CD4-positive, alpha-beta T cell treated with Interleukin-12 subunit alpha and Interleukin-12 subunit beta, for 1 hour (primary cell): Measurements from ENCODE around the gene CHST11.
A peak's percentile ranks its signal among the peaks of the same experiment; 100 is the strongest.

ENCODE experiments used
- DNase-seq: peaks from one replicate; pipeline ENCODE4 v3.0.0-alpha.2; 2020

Gene CHST11

DNA sequence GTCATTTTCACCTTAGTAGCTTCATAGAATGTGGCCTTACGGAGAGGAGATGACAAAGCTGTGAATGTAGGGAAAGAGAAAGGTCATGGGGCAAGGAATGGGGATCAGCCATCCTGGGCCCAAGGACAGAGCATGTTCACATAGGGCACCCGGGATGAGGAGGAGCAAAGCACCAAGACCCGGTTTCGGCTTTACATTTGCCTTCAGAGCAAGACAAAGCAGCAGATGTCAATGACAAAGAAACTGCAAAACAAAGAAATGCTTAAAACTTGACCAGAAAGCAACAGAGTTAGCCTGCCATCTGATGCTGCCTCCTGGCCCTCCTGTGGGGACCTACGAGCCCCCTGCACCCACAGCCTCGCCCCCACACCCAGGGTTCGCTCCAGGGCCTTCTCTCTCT is 252.1 kb downstream of the CHST11 start:
- no peak for DNase-seq

GRCh38 chr12:104709692-104710435 is 253.1 kb downstream of the CHST11 start:
- no peak for DNase-seq

- no peak for DNase-seq
Observed at GRCh38 chr12:104710940-104711689, 254.4 kb downstream of the CHST11 start.

GRCh38 chr12:104712477-104712876 is 255.7 kb downstream of the CHST11 start:
- DNase-seq = no peak

DNA sequence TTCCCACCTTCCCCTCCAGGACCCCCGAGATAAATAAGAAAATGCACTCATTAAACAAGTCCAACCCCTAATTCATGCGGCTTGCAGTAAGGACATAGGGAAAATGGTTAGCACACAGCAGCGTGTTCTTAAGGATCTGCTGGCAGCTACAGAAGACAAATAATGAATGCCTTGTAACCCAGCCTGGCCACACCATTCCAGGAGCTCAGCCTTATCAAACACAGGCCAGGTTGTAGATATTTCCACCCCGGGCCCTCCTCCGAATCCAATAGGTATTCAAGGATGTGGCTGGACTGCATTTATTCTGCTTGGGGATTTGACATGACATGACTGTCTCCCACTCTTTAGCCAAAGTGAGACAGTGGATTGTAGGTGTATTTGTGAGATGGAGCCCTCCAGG is 256.2 kb downstream of the CHST11 start:
- DNase-seq = no peak

GRCh38 chr12:104713444-104713843 is 256.7 kb downstream of the CHST11 start:
- no peak for DNase-seq

GRCh38 chr12:104714369-104714768 is 257.6 kb downstream of the CHST11 start:
- no peak for DNase-seq

DNA sequence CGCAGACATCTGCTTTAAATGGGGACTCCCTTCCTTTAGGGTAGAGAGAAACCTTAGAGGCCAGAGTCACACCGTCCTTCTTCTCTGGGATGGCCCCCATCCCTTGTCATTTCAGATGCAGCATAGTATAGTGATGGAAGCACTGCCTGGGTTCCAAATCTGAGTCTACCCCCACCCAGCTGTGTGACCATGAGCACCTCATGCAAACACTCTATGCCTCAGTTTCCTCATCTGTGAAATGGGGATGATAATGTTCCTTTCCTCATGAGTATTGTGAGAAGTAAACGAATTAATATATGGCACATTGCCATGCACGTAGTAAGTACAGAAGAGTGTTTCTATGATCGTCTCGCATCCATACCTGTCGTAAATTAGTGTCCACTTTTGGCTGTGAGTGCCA is 259.4 kb downstream of the CHST11 start:
- DNase-seq = no peak

DNA sequence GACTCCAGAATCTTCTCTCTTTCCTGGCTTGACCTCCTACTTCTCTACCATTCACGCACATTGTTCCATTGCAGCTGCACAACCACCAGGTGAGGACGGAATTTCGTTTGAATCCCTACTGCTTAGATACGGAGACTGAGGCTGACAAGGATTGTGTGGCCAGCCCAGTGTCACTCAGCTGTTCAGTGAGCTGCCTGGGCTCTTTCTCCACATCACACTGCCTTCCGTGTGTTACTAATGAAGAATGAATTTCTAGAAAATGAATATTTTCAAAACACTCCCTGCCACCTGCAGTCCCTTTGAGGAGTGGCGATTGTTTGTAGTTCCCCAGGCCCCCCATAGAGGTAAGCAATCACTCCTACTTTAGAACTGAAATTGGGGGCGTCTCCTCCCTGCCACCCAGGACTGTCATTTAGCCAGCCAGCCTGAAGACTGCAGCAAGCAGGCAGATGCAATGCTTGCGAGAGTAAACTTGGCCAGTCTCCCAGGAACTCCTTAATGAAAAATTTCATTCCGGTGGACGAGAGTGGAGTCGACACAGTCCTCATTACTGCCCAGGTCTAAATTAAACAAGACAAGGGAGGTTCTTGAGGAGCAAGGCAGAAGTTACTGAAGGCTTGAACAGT is 261.7 kb downstream of the CHST11 start:
- no peak for DNase-seq

GRCh38 chr12:104719700-104720338 is 263.1 kb downstream of the CHST11 start:
- DNase-seq = no peak

DNA sequence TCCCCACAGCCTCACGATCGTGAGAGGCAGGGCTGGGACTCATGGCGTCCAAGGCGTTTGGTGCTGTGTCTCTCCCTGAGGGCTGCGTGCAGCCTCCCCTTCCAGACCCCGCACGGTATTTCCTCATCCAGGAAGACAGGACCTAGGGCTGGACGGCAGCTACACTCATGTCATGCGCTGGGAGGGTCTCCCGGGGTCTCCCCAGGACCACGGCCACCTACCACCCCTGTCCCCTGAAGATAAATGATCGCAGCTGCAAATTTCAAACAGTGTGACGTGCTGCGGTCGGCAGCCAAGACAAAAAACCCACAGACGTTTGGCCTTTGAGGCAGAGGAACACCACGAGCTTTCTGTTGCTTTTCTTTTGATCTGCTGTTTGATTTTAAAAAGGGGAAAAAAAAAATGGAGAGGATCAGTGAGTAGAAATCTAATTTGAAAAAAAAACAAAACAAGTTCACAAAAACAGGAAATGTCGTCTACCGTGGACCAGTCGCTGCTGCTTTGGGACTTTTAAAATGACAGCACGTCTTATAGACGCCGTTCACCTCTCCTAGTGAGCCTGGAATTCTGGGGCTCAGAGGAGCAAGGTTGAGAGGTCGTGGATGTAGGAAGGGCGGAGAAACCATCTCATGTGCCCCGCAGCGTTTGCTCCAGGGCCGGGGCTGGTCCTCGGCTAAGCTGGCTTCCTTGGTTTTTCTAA is 263.7 kb downstream of the CHST11 start:
- DNase-seq = peak; percentile 81

DNA sequence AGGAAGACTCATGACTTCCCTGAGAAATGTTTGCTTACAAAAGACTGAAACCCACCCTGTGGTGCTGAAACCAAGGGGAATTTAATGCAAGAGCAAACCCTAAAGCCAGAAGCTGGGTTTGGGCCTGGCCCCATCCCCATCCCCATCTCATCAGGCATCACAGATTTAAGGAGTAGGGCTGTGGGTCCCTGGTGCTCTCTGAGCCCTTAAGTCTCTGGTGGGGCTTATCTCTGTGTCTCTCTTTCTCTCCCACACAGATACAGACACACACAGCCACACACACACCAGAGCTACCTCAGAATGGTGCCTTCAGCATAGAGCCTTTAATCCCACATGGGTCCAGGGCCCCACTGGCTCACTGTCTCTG is 264.3 kb downstream of the CHST11 start:
- no peak for DNase-seq

DNA sequence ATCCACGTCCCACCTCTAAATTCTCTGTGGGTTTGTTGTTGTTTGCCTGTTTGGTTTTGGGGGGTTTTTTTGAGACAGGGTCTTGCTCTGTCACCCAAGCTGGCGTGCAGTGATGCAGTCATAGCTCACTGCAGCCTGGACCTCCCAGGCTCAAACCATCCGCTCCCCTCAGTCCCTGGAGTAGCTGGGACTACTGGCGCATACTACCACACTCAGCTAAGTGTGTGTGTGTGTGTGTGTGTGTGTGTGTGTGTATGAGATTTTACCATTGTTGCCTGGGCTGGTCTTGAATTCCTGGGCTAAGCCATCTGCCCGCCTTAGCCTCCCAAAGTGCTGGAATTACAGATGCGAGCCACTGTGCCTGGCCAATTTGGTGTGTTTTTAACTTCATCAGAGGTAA is 265.2 kb downstream of the CHST11 start:
- no peak for DNase-seq

DNA sequence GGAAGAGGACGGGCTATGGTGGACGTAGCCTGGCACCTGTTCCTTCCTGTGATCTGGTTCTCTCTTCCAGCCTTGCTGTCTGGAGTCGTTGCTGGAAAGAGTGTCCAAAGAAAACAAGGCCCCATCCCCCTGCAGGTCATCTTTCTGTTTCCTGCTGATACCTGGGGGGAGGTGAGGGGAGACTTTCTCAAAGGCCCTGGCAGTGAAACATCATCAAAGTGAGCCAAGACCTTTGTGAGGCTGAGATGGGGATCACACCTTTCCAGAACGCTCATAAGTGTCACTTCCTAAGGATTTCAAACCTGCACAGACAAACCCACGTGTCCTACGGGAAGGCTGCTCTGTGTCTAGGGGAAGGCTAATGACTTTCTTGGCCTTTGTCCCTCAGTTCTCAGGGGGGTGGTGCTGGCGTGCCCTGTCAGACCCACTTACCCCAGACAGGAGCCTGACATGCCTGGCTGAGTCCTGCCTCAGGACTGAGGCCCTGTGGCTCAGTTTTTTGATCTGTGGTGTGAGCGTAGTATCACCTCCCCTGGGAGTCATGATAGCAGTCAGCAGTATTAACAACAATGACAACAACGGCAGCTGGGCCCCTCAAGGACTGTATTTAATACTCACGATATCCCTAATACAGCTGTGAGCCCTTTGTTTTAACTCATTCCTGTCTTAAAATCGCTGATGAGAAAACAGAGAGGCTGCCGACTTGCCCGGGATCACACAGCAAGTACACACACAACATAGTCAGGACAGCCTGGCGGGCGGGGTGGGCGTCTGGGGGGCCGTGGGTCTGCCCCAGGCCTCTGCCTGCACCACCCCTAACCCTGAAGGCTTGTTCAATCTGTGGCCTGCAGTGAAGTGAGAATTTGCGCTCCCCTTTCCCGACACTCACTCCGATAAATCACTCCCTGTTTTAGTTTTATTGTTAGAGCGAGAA is 266.1 kb downstream of the CHST11 start:
- no peak for DNase-seq

GRCh38 chr12:104723895-104724294 is 267.1 kb downstream of the CHST11 start:
- DNase-seq = no peak

DNA sequence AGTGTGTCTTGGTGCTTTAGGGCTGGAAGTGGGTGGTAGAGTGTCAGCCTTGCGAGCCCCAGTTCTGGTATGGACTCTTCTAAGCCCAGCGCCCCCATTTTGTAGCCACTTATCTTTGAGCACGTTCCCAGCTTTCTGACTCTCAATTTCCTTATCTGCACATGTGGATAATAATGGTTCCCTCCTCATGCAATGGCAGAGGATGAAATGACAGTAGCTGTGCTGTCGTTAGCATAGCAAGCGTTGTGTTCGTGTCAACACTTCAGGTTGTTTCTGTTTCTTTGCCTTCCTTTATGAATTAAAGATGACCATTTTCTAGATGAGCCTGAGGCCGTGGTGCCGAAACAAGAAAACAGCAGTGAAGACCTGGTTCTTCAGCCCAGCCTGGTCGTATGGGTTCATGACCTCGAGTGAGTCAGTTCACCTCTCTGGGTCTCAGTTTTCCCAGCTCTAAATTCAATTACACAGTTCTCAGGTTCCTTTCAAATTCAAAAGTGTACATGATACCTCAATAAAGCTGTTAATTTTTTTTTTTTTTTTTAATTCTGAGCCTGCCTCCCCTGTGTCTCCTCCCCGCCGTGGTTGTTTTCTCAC is 268.3 kb downstream of the CHST11 start:
- no peak for DNase-seq

DNA sequence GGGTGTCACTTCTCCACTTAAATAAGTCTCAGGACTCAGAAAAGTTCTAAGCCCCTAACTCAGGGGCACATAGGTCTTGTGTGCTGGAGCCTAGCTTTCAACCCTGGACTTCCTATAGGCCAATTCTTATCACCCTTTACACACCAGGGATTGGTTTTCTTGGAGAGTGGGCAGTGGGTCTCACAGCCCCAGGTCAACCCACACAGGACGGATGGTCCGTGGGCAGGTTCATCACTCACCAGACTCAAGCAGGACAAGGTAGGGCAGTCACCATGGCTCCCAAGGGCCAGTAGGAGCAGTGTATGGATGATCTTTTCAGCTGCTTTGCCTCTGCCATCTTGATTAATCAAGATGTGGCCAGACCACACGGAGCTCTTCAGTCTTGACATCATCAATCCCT is 268.9 kb downstream of the CHST11 start:
- DNase-seq = no peak

- no peak for DNase-seq
Observed at GRCh38 chr12:104727726-104728465, 271.1 kb downstream of the CHST11 start.

DNA sequence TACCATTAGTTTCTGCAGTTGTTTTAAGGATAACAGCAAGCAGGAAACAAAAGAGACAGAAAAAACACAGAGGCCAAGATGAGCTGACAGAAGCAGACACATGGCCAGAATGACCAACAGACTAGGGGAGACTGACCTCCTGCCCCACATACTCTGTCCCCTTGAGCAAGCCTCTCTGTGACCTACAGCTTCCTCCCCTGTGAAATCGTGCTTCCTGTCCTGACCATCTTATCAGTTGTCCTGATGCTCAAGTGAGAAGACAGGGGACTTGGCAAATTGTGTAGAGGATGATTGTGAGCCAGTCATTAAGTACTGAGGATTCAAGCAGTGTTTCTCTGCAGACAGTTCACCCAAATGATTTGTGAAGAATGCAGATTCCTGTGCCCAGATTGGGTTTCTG is 272.3 kb downstream of the CHST11 start:
- DNase-seq = no peak

- DNase-seq = no peak
Observed at GRCh38 chr12:104729610-104730446, 273.1 kb downstream of the CHST11 start.
